ENCODE measurements around the gene OR6C3. TPM values are rescaled to one million over a fixed set of nuclear protein-coding genes. Genes with fewer than 3 reads are reported as not detected.

The OR6C3 gene
- total RNA-seq, 1 experiment from 2014 or later = not detected

GRCh38 chr12:55314043-55314442 is 16.5 kb upstream of the OR6C3 start, which contains the start of gene OR6C1:
OR6C1 (plus strand) TSS chr12:55314343; CDS start chr12:55320600, 6,257 bp downstream.
- no peaks in the 10 kb centered on the region for H3K27me3 Mint-ChIP-seq (ENCODE audit: low read depth)
- no peaks in the 10 kb centered on the region; the same call in 1 of the 2 replicates for H3K36me3 Mint-ChIP-seq
- DNase-seq (ENCODE audit: low spot score) = no peak
- H3K4me3 Mint-ChIP-seq = no peak within 1 kb of the TSS
- ChIA-PET CTCF (no interaction called here), POLR2A (no interaction called here)
- no peak within 1 kb of the TSS for H3K27ac Mint-ChIP-seq
- peaks cover 2% of the 10 kb centered on the region for H3K9me3 Mint-ChIP-seq
- H3K4me1 Mint-ChIP-seq = no peaks in the 10 kb centered on the region
- TF ChIP-seq E2F1 (CRISPR knock-in tag; IDR thresholded peaks at IDR 0.05) = no peak
- no peak for TF ChIP-seq ARID4B (CRISPR knock-in tag; IDR thresholded peaks at IDR 0.05; ENCODE audit: borderline replicate concordance)
- no peak for TF ChIP-seq ZBTB43 (CRISPR knock-in tag; IDR thresholded peaks at IDR 0.05)
- TF ChIP-seq TEAD1 (CRISPR knock-in tag; IDR thresholded peaks at IDR 0.05) = no peak
- TF ChIP-seq RORB (CRISPR knock-in tag; IDR thresholded peaks at IDR 0.05) = no peak
- no peak for TF ChIP-seq NFYB (CRISPR knock-in tag; conservative IDR thresholded peaks at IDR 0.05; ENCODE audit: low read depth)
- no peak for TF ChIP-seq ZNF423 (CRISPR knock-in tag; IDR thresholded peaks at IDR 0.05)
- TF ChIP-seq CDX4 (CRISPR knock-in tag; IDR thresholded peaks at IDR 0.05; ENCODE audit: borderline replicate concordance) = no peak
- no peak for ATAC-seq

- Mint-ChIP-seq H3K27ac (no peak overlapping the region), H3K36me3 (no peaks in the 10 kb centered on the region; the same call in 1 of the 2 replicates), H3K9me3 (peaks cover 12% of the 10 kb centered on the region), H3K4me3 (no peak overlapping the region), H3K4me1 (no peaks in the 10 kb centered on the region), H3K27me3 (ENCODE audit: low read depth) (no peaks in the 10 kb centered on the region)
- no peak for DNase-seq (ENCODE audit: low spot score)
- ChIA-PET CTCF (no interaction called here), POLR2A (interaction anchor here (0.6 kb wide), 1 partner anchor 93 kb away, joined by 4 read pairs; no protein-coding TSS in a partner anchor)
- no peak for ATAC-seq
- TF ChIP-seq NFATC4 (CRISPR knock-in tag; IDR thresholded peaks at IDR 0.05) (no peak), ATF3 (CRISPR knock-in tag; conservative IDR thresholded peaks at IDR 0.05) (no peak), TEAD4 (CRISPR knock-in tag; IDR thresholded peaks at IDR 0.05) (no peak), ZNF396 (CRISPR knock-in tag; IDR thresholded peaks at IDR 0.05; ENCODE audit: borderline replicate concordance) (no peak), E2F5 (CRISPR knock-in tag; IDR thresholded peaks at IDR 0.05) (no peak), CBFB (CRISPR knock-in tag; IDR thresholded peaks at IDR 0.05; ENCODE audit: low read depth) (no peak), ZNF671 (CRISPR knock-in tag; IDR thresholded peaks at IDR 0.05) (no peak), GABPB1 (CRISPR knock-in tag; IDR thresholded peaks at IDR 0.05) (no peak), KAT7 (CRISPR knock-in tag; IDR thresholded peaks at IDR 0.05; ENCODE audit: borderline replicate concordance) (no peak), ESRRA (CRISPR knock-in tag; IDR thresholded peaks at IDR 0.05; ENCODE audit: borderline replicate concordance) (no peak), TCF7 (CRISPR knock-in tag; IDR thresholded peaks at IDR 0.05; ENCODE audit: low read depth) (no peak), STAT6 (CRISPR knock-in tag; conservative IDR thresholded peaks at IDR 0.05; ENCODE audit: low read depth) (no peak), GRHL2 (CRISPR knock-in tag; IDR thresholded peaks at IDR 0.05; ENCODE audit: insufficient replicate concordance, severe bottlenecking) (no peak), ELF4 (CRISPR knock-in tag; IDR thresholded peaks at IDR 0.05; ENCODE audit: low read depth) (no peak), NR1H2 (CRISPR knock-in tag; IDR thresholded peaks at IDR 0.05) (no peak), SOX15 (CRISPR knock-in tag; IDR thresholded peaks at IDR 0.05) (no peak), ATF1 (CRISPR knock-in tag; IDR thresholded peaks at IDR 0.05) (no peak), ZNF317 (CRISPR knock-in tag; IDR thresholded peaks at IDR 0.05; ENCODE audit: borderline replicate concordance, low read depth) (no peak)
These were observed 10.3 kb upstream of the OR6C3 start for GRCh38 chr12:55320201-55320600.
